Endothelial cell of umbilical vein (primary cell): ENCODE measurements around the gene ANGPT4. TPM values are rescaled to one million over a fixed set of nuclear protein-coding genes. Genes with fewer than 3 reads are reported as not detected.

Experiments
- BruUV-seq: library from RNA; stranded (reverse); fragments of 400-500 nt; replicated peaks from 2 replicates; lab custom pipeline; 2021; lab: Mats Ljungman, UMichigan
- CTCF ChIA-PET: fragments of 300-600, 350-600 bp; sonication (Branson Sonifier 250); formaldehyde crosslinking; loops from one replicate; lab custom pipeline; 2021; ENCODE audit warnings: antibody characterized with exemption, inconsistent platforms; lab: Charles Lee
- POLR2A ChIA-PET: fragments of 300-600, 350-600 bp; sonication (Branson Sonifier 250); formaldehyde crosslinking; loops from one replicate; lab custom pipeline; 2021; ENCODE audit warnings: antibody characterized with exemption, inconsistent platforms; lab: Charles Lee
- DNase-seq: peaks from one replicate; pipeline ENCODE4 v3.0.0-alpha.2; 2011; ENCODE audit warnings: low read depth, low spot score
- FAIRE-seq: peaks from 2 replicates; lab custom pipeline; 2011; peaks lifted over from hg19 to GRCh38; lab: Jason Lieb, UNC
- H2AFZ ChIP-seq: 2 replicates; pipeline ENCODE4 v1.6.0; 2012; ENCODE audit warnings: low read depth, low read length, control low read depth, inconsistent platforms
- H3K27ac ChIP-seq: 2 replicates; pipeline ENCODE4 v1.5.1; 2011; ENCODE audit warnings: low read depth, mild to moderate bottlenecking, control low read depth, low read length, moderate library complexity; ENCODE audit not compliant: insufficient read depth
- H3K27me3 ChIP-seq, 2 experiments: 2 replicates each; pipeline versions ENCODE4 v1.6.0 to v1.6.1; 2011; ENCODE audit warnings: low read length in 2 of 2, mixed read lengths in 1 of 2; ENCODE audit not compliant: control insufficient read depth in 2 of 2, insufficient read depth in 2 of 2
- H3K36me3 ChIP-seq, 2 experiments: 2 replicates in 1 of 2; 3 replicates in 1 of 2; pipeline ENCODE4 v1.5.1; 2011; ENCODE audit warnings: low read length in 2 of 2, mild to moderate bottlenecking in 1 of 2, moderate library complexity in 1 of 2; ENCODE audit not compliant: control insufficient read depth in 2 of 2, insufficient read depth in 2 of 2; ENCODE audit errors: extremely low read depth in 1 of 2
- H3K4me1 ChIP-seq: 3 replicates; pipeline ENCODE4 v1.5.1; 2011; ENCODE audit warnings: mild to moderate bottlenecking, low read length; ENCODE audit not compliant: control insufficient read depth, insufficient read depth; ENCODE audit errors: extremely low read depth
- H3K4me2 ChIP-seq: 2 replicates; pipeline ENCODE4 v1.6.1; 2011; ENCODE audit warnings: low read length, control low read depth, mixed read lengths; ENCODE audit not compliant: insufficient read depth
- H3K4me3 ChIP-seq, 3 experiments: fragments of 200-600 bp in 1 of 3; sonication (generic), shearing (Covaris generic) in 1 of 3; replicated peaks in 1 of 3; 2 replicates each; pipeline ENCODE4 v1.5.1; 2011 to 2016; ENCODE audit warnings: control low read depth in 3 of 3, low read length in 3 of 3, mild to moderate bottlenecking in 2 of 3, inconsistent platforms in 1 of 3, low read depth in 1 of 3, moderate library complexity in 1 of 3; ENCODE audit not compliant: insufficient read depth in 1 of 3
- H3K79me2 ChIP-seq: 2 replicates; pipeline ENCODE4 v1.6.0; 2012; ENCODE audit warnings: low read length, inconsistent platforms; ENCODE audit not compliant: control insufficient read depth, insufficient read depth
- H3K9ac ChIP-seq: replicated peaks from 2 replicates; pipeline ENCODE3; 2011; ENCODE audit warnings: low read length, control low read depth; ENCODE audit not compliant: insufficient read depth; ENCODE audit errors: extremely low read depth
- H3K9me1 ChIP-seq: replicated peaks from 3 replicates; pipeline ENCODE4 v1.6.0; 2011; ENCODE audit warnings: mild to moderate bottlenecking, low read length; ENCODE audit not compliant: control insufficient read depth, insufficient read depth; ENCODE audit errors: extremely low read depth
- H3K9me3 ChIP-seq: replicated peaks from 2 replicates; pipeline ENCODE4 v1.5.1; 2012; ENCODE audit warnings: low read length, inconsistent platforms; ENCODE audit not compliant: control insufficient read depth, insufficient read depth
- H4K20me1 ChIP-seq: replicated peaks from 2 replicates; pipeline ENCODE3; 2011; ENCODE audit warnings: mild to moderate bottlenecking, low read length; ENCODE audit not compliant: control insufficient read depth, insufficient read depth; ENCODE audit errors: extremely low read depth
- EZH2 ChIP-seq: IDR thresholded peaks from 2 replicates; pipeline ENCODE4 v1.6.1; 2012; ENCODE audit warnings: borderline replicate concordance, low read depth, mild to moderate bottlenecking, moderate library complexity, low read length, inconsistent platforms; ENCODE audit not compliant: severe bottlenecking
- FOS ChIP-seq: IDR thresholded peaks from 2 replicates; pipeline ENCODE4 v1.6.1; 2011; ENCODE audit warnings: mild to moderate bottlenecking, low read length, moderate library complexity, borderline replicate concordance; ENCODE audit not compliant: insufficient read depth
- GATA2 ChIP-seq: IDR thresholded peaks from 2 replicates; pipeline ENCODE4 v1.7.0; 2011; ENCODE audit warnings: low read depth, mild to moderate bottlenecking, moderate library complexity, mixed read lengths, low read length; ENCODE audit not compliant: insufficient read length, insufficient read depth
- JUN ChIP-seq: IDR thresholded peaks from 2 replicates; pipeline ENCODE4 v1.6.1; 2011; ENCODE audit warnings: borderline replicate concordance, low read depth; ENCODE audit not compliant: insufficient read length, insufficient read depth
- POLR2A ChIP-seq: IDR thresholded peaks from 2 replicates; pipeline ENCODE4 v1.6.1; 2012; ENCODE audit warnings: low read depth, mild to moderate bottlenecking, control low read depth, low read length
- dilution Hi-C: fragments of 300-500 bp; cut with MboI; formaldehyde crosslinking; loops from one replicate; pipeline ENCODE4 v1.15.0; 2019; ENCODE audit warnings: low sequenced_read_pairs; ENCODE audit not compliant: extremely low pct_ligation_motif_present
- intact Hi-C: fragments of 100-400 bp; cut with micrococcal nuclease; formaldehyde crosslinking; loops from one replicate; pipeline ENCODE4 v1.10.0; 2022
- polyA plus RNA-seq, 4 experiments: library from polyadenylated mRNA; depleted of rRNA in 3 of 4; stranded (reverse) in 3 of 4; unstranded in 1 of 4; fragments of >200 nt; gene quantifications; 2 replicates each; pipeline versions ENCODE4 v1.2.1 to v1.2.3, GENCODE V29; 2011 to 2012; ENCODE audit warnings: missing spikeins in 1 of 4
- total RNA-seq: library from RNA; stranded (reverse); gene quantifications from 2 replicates; pipeline ENCODE4 v1.2.3, GENCODE V29; 2021
- TF ChIP-seq, protein P1 (sequence below), 2 donors: IDR thresholded peaks; 1 replicate in 1 of 2; 2 replicates in 1 of 2; pipeline ENCODE4 v1.5.1; 2011; ENCODE audit warnings: low read length in 2 of 2, mild to moderate bottlenecking in 2 of 2, moderate library complexity in 2 of 2, control low read depth in 1 of 2, inconsistent platforms in 1 of 2, low read depth in 1 of 2; ENCODE audit not compliant: insufficient read depth in 1 of 2; ENCODE audit errors: extremely low read depth in 1 of 2

Gene ANGPT4
- total and polyA plus RNA-seq, 2 donors (not counting 3 experiments of a cell fraction or from before 2014, with no cell fraction given): not detected

GRCh38 chr20:955656-956055 is 39.5 kb upstream of the ANGPT4 start:
- H3K9ac ChIP-seq: no peak overlapping the region
- no peak for FAIRE-seq
- no peaks in the 10 kb centered on the region for H3K9me3 ChIP-seq
- H2AFZ ChIP-seq: no peak overlapping the region
- BruUV-seq: no TSS peak
- H3K4me1 ChIP-seq: no peaks in the 10 kb centered on the region
- intact Hi-C loops (loop anchor here (1.0 to 10.0 kb wide), 3 partner anchors 139 to 259 kb away; partner anchors contain the start of gene TMEM74B), dilution Hi-C loops (no loop called here)
- no peak for TF ChIP-seq POLR2A
- TF ChIP-seq, protein P1, sequence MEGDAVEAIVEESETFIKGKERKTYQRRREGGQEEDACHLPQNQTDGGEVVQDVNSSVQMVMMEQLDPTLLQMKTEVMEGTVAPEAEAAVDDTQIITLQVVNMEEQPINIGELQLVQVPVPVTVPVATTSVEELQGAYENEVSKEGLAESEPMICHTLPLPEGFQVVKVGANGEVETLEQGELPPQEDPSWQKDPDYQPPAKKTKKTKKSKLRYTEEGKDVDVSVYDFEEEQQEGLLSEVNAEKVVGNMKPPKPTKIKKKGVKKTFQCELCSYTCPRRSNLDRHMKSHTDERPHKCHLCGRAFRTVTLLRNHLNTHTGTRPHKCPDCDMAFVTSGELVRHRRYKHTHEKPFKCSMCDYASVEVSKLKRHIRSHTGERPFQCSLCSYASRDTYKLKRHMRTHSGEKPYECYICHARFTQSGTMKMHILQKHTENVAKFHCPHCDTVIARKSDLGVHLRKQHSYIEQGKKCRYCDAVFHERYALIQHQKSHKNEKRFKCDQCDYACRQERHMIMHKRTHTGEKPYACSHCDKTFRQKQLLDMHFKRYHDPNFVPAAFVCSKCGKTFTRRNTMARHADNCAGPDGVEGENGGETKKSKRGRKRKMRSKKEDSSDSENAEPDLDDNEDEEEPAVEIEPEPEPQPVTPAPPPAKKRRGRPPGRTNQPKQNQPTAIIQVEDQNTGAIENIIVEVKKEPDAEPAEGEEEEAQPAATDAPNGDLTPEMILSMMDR (IDR thresholded peaks at IDR 0.05; ENCODE audit: extremely low read depth in 1 of 2, insufficient read depth in 1 of 2, low read depth in 1 of 2, low read length in 2 of 2): no peak
- no peak for TF ChIP-seq GATA2
- no peak for TF ChIP-seq JUN
- TF ChIP-seq EZH2: no peak
- TF ChIP-seq FOS: no peak
- no peak overlapping the region for H3K4me2 ChIP-seq
- CTCF ChIA-PET: interaction anchor here (0.7 to 6.9 kb wide), 23 partner anchors 9 to 821 kb away, joined by 3 to 441 read pairs (median 3); partner anchors contain the start of gene ANGPT4
- H3K27me3 ChIP-seq: no peaks in the 10 kb centered on the region
- H4K20me1 ChIP-seq: no peaks in the 10 kb centered on the region
- no peak overlapping the region for H3K4me3 ChIP-seq
- no peak for DNase-seq
- H3K36me3 ChIP-seq: no peaks in the 10 kb centered on the region
- no peak overlapping the region for H3K27ac ChIP-seq
- no peaks in the 10 kb centered on the region for H3K9me1 ChIP-seq
- H3K79me2 ChIP-seq: no peaks in the 10 kb centered on the region
- POLR2A ChIA-PET: interaction anchor here (0.6 kb wide), 1 partner anchor 139 kb away, joined by 3 read pairs; no protein-coding TSS in a partner anchor
